Smooth muscle cell (in vitro differentiated cells): ENCODE measurements around the gene AKAP13. TPM values are rescaled to one million over a fixed set of nuclear protein-coding genes. Genes with fewer than 3 reads are reported as not detected.

Experiments used
- DNase-seq: peaks from one replicate; lab custom pipeline; 2025; ENCODE audit not compliant: unreplicated experiment; lab: John Stamatoyannopoulos, UW
- H2AFZ ChIP-seq: fragments of 200-600 bp; sonication (generic); 2 replicates; pipeline ENCODE4 v1.6.0; 2016; ENCODE audit warnings: antibody characterized with exemption, low read depth, mild to moderate bottlenecking
- H3F3A ChIP-seq: fragments of 200-600 bp; sonication (generic); 2 replicates; pipeline ENCODE4 v1.6.0; 2017; ENCODE audit warnings: antibody characterized with exemption, low read depth
- H3K27ac ChIP-seq: fragments of 200-600 bp; sonication (generic); 2 replicates; pipeline ENCODE4 v1.5.1; 2016; ENCODE audit warnings: low read depth, mild to moderate bottlenecking
- H3K27me3 ChIP-seq: fragments of 200-600 bp; sonication (generic); 2 replicates; pipeline ENCODE4 v1.6.1; 2016; ENCODE audit warnings: low read depth, mild to moderate bottlenecking
- H3K36me3 ChIP-seq: fragments of 200-600 bp; sonication (generic); 2 replicates; pipeline ENCODE4 v1.5.1; 2016; ENCODE audit warnings: low read depth
- H3K4me1 ChIP-seq: fragments of 200-600 bp; sonication (generic); 2 replicates; pipeline ENCODE4 v1.5.1; 2016; ENCODE audit warnings: low read depth
- H3K4me2 ChIP-seq: fragments of 200-600 bp; sonication (generic); 2 replicates; pipeline ENCODE4 v1.6.0; 2016; ENCODE audit warnings: mild to moderate bottlenecking
- H3K4me3 ChIP-seq: fragments of 200-600 bp; sonication (generic); 2 replicates; pipeline ENCODE4 v1.5.1; 2016; ENCODE audit warnings: mild to moderate bottlenecking
- H3K79me2 ChIP-seq: fragments of 200-600 bp; sonication (generic); 2 replicates; pipeline ENCODE4 v1.6.0; 2016; ENCODE audit warnings: low read depth, mild to moderate bottlenecking
- H3K9ac ChIP-seq: fragments of 200-600 bp; sonication (generic); 2 replicates; pipeline ENCODE4 v1.6.0; 2016; ENCODE audit warnings: low read depth
- H3K9me3 ChIP-seq: fragments of 200-600 bp; sonication (generic); replicated peaks from 2 replicates; pipeline ENCODE4 v1.5.1; 2016; ENCODE audit warnings: low read depth
- H4K20me1 ChIP-seq: fragments of 200-600 bp; sonication (generic); 2 replicates; pipeline ENCODE4 v1.6.0; 2016; ENCODE audit warnings: low read depth
- CTCF ChIP-seq: fragments of 200-600 bp; sonication (generic); IDR thresholded peaks from 2 replicates; pipeline ENCODE4 v1.5.1; 2017; ENCODE audit warnings: borderline replicate concordance, mild to moderate bottlenecking, antibody characterized with exemption; ENCODE audit not compliant: insufficient read depth, poor library complexity, severe bottlenecking
- WGBS: methylation state at CpG from one replicate; pipeline ENCODE4 v1.1.7; 2016; ENCODE audit warnings: low lambda C conversion rate; 5-methylcytosine and 5-hydroxymethylcytosine counted together
- polyA plus RNA-seq: library from polyadenylated mRNA; unstranded; fragments of >200 nt; fragmentation: Nextera tagmentation; extraction: Ambion mirVana; gene quantifications from 2 replicates; pipeline ENCODE4 v1.2.1, GENCODE V29; 2016
- total RNA-seq: library from RNA; depleted of rRNA; stranded (reverse); fragments of >200 nt; gene quantifications from 2 replicates; pipeline ENCODE4 v1.2.3, GENCODE V29; 2014

AKAP13 gene
- total and polyA plus RNA-seq, 2 experiments from 2014 or later, result 43.3 to 63.5 TPM

GRCh38 chr15:85737061-85737460 lies 356.7 kb downstream of the AKAP13 start:
- TF ChIP-seq CTCF, result no peak
- Histone ChIP-seq H4K20me1 (peaks cover 5% of the 10 kb centered on the region), H3K4me2 (no peak overlapping the region), H3K27ac (no peak overlapping the region), H3K9ac (no peak overlapping the region), H3K79me2 (peaks cover 3% of the 10 kb centered on the region), H3K4me3 (no peak overlapping the region), H3K9me3 (peaks cover 10% of the 10 kb centered on the region), H3K27me3 (no peaks in the 10 kb centered on the region), H3K36me3 (peaks cover 46% of the 10 kb centered on the region), H3F3A (no peaks in the 10 kb centered on the region), H3K4me1 (no peaks in the 10 kb centered on the region), H2AFZ (no peak overlapping the region)
- over 99% methylated on average over 6 of the region's 6 CpGs for WGBS
- DNase-seq, result no peak

GRCh38 chr15:85741021-85741421 lies 360.6 kb downstream of the AKAP13 start:
- Histone ChIP-seq H3K4me3 (no peak overlapping the region), H2AFZ (no peak overlapping the region), H4K20me1 (peaks cover 20% of the 10 kb centered on the region), H3K4me2 (no peak overlapping the region), H3K36me3 (peaks cover 21% of the 10 kb centered on the region), H3K27me3 (no peaks in the 10 kb centered on the region), H3K27ac (no peak overlapping the region), H3K9ac (no peak overlapping the region), H3F3A (no peaks in the 10 kb centered on the region), H3K4me1 (no peaks in the 10 kb centered on the region), H3K79me2 (no peaks in the 10 kb centered on the region), H3K9me3 (no peaks in the 10 kb centered on the region)
- TF ChIP-seq CTCF, result no peak
- 95% methylated on average over 20 of the region's 20 CpGs for WGBS
- DNase-seq, result no peak

- Histone ChIP-seq H3K9me3 (no peaks in the 10 kb centered on the region), H3K4me3 (no peak overlapping the region), H3K27ac (no peak overlapping the region), H3K9ac (no peak overlapping the region), H3K4me1 (no peaks in the 10 kb centered on the region), H4K20me1 (peaks cover 20% of the 10 kb centered on the region), H3K27me3 (no peaks in the 10 kb centered on the region), H3F3A (no peaks in the 10 kb centered on the region), H3K4me2 (no peak overlapping the region), H3K36me3 (peaks cover 17% of the 10 kb centered on the region), H3K79me2 (no peaks in the 10 kb centered on the region), H2AFZ (no peak overlapping the region)
- no peak for DNase-seq
- 97% methylated on average over 11 of the region's 11 CpGs for WGBS
- no peak for TF ChIP-seq CTCF
These were observed 361.3 kb downstream of the AKAP13 start for GRCh38 chr15:85741662-85742061.

- H3K4me2 ChIP-seq, result no peak overlapping the region
- H4K20me1 ChIP-seq, result peaks cover 20% of the 10 kb centered on the region
- H3K27ac ChIP-seq, result no peak overlapping the region
- no peaks in the 10 kb centered on the region for H3F3A ChIP-seq
- no peaks in the 10 kb centered on the region for H3K9me3 ChIP-seq
- TF ChIP-seq CTCF, result no peak
- no peak overlapping the region for H3K9ac ChIP-seq
- DNase-seq, result no peak
- H3K79me2 ChIP-seq, result no peaks in the 10 kb centered on the region
- H3K4me3 ChIP-seq, result no peak overlapping the region
- peaks cover 14% of the 10 kb centered on the region for H3K36me3 ChIP-seq
- H2AFZ ChIP-seq, result no peak overlapping the region
- no peaks in the 10 kb centered on the region for H3K4me1 ChIP-seq
- H3K27me3 ChIP-seq, result no peaks in the 10 kb centered on the region
- WGBS, result 64% methylated on average over 8 of the region's 8 CpGs
These were observed 361.9 kb downstream of the AKAP13 start for GRCh38 chr15:85742186-85742821.
